ENCODE results near the gene SH3PXD2B.

SH3PXD2B gene

GRCh38 chr5:172459783-172460165, 5.4 kb upstream of the SH3PXD2B start:
- peaks cover 4% of the 10 kb centered on the region for H3K27me3 Mint-ChIP-seq (ENCODE audit: low read depth)
- no peak overlapping the region for H3K4me3 Mint-ChIP-seq
- H3K4me1 Mint-ChIP-seq, result peaks cover 37% of the 10 kb centered on the region
- H3K36me3 Mint-ChIP-seq (ENCODE audit: low read depth), result peaks cover under 1% of the 10 kb centered on the region
- peaks cover 17% of the 10 kb centered on the region for H3K9me3 Mint-ChIP-seq
- TF ChIP-seq CTCF (IDR thresholded peaks at IDR 0.05; ENCODE audit: unreplicated experiment in 3 of 3), result no peak
- peak overlapping the region in 1 of 3 experiments; percentile 65 for H3K27ac Mint-ChIP-seq

GRCh38 chr5:172458976-172459782, 4.9 kb upstream of the SH3PXD2B start:
- Mint-ChIP-seq H3K27ac (peak overlapping the region; percentile 2 to 65 (median 64)), H3K9me3 (peaks cover 15% of the 10 kb centered on the region), H3K36me3 (ENCODE audit: low read depth) (no peaks in the 10 kb centered on the region), H3K27me3 (ENCODE audit: low read depth) (peaks cover 4% of the 10 kb centered on the region), H3K4me1 (peaks cover 39% of the 10 kb centered on the region), H3K4me3 (peak overlapping the region in 2 of 3 experiments; percentile 13 to 40)
- no peak for TF ChIP-seq CTCF (IDR thresholded peaks at IDR 0.05; ENCODE audit: unreplicated experiment in 3 of 3)

- TF ChIP-seq CTCF (IDR thresholded peaks at IDR 0.05; ENCODE audit: unreplicated experiment in 3 of 3), result no peak
- Mint-ChIP-seq H3K36me3 (ENCODE audit: low read depth) (peaks cover 2% of the 10 kb centered on the region), H3K4me1 (peaks cover 56% of the 10 kb centered on the region), H3K27ac (peak overlapping the region; percentile 18 to 90 (median 74)), H3K4me3 (peak overlapping the region; percentile 87 to 89 (median 89)), H3K9me3 (no peaks in the 10 kb centered on the region), H3K27me3 (ENCODE audit: low read depth) (no peaks in the 10 kb centered on the region)
Measured at GRCh38 chr5:172456076-172456722, 1.9 kb upstream of the SH3PXD2B start.

- H3K4me3 Mint-ChIP-seq, result peak overlapping the region; percentile 87 to 89 (median 89)
- H3K9me3 Mint-ChIP-seq, result no peaks in the 10 kb centered on the region
- H3K4me1 Mint-ChIP-seq, result peaks cover 62% of the 10 kb centered on the region
- peaks cover 6% of the 10 kb centered on the region for H3K36me3 Mint-ChIP-seq (ENCODE audit: low read depth)
- no peaks in the 10 kb centered on the region for H3K27me3 Mint-ChIP-seq (ENCODE audit: low read depth)
- TF ChIP-seq CTCF (IDR thresholded peaks at IDR 0.05; ENCODE audit: unreplicated experiment in 3 of 3), result no peak
- peak overlapping the region; percentile 74 to 90 (median 88) for H3K27ac Mint-ChIP-seq
Measured at GRCh38 chr5:172455511-172456061, 1.3 kb upstream of the SH3PXD2B start.

- Mint-ChIP-seq H3K4me3 (peak overlapping the region; percentile 87 to 89 (median 89)), H3K27ac (peak overlapping the region; percentile 74 to 90 (median 88)), H3K9me3 (no peaks in the 10 kb centered on the region), H3K4me1 (peaks cover 63% of the 10 kb centered on the region), H3K36me3 (ENCODE audit: low read depth) (peaks cover 6% of the 10 kb centered on the region), H3K27me3 (ENCODE audit: low read depth) (no peaks in the 10 kb centered on the region)
- TF ChIP-seq CTCF (IDR thresholded peaks at IDR 0.05; ENCODE audit: unreplicated experiment in 3 of 3), result no peak
Measured at GRCh38 chr5:172455087-172455381, 709 bp upstream of the SH3PXD2B start.

All from nephron (organoid).